Measurements from ENCODE around the gene TXNDC2. TPM values are rescaled to one million over a fixed set of nuclear protein-coding genes. Genes with fewer than 3 reads are reported as not detected.

TXNDC2 gene
- polyA plus RNA-seq, 4 donors, result 0.08 to 0.17 (median 0.10) TPM

DNA sequence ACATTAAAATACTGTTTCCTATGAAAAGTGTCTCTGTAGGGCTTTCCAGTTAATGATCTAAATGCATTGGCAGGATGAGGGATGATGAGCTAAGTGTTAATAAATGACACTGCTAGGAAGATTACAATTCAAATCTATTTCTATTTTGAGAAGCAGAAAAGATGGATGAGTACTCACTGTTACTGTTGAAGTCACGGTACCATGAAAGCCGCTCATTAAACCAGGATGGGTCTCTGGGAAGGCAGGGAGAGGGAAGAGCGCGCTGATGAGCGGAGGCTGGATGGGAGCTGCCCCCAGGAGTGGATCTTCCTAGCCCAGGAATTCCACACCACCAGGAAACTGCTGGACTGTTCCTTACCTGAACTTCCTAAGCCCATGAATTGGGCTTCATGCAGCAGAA is 27.1 kb upstream of the TXNDC2 start:
- DNase-seq (ENCODE audit: low read depth in 4 of 4, low spot score in 2 of 4), result no peak

GRCh38 chr18:9859232-9859631 is 26.5 kb upstream of the TXNDC2 start:
- no peak for DNase-seq (ENCODE audit: low read depth in 4 of 4, low spot score in 2 of 4)

DNA sequence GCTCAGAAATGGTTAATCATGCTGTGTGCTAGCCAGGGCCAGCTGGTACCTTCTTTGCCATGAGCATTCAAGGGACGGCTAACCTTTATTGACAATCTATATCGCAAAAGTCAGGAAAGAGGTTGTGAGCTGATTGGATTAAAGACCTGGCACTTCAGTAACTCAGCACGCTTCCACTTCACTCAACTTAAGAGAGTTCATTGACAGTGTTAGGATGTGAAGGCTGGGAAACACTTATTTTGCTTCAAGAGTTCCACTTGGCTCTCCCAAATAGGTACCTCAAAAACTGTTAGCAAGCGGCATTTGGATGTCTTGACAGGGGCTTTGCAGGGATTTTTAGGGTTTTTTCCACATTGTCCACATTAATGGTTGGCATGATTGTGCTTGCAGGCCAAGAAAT is 25.1 kb upstream of the TXNDC2 start:
- DNase-seq (ENCODE audit: low read depth in 4 of 4, low spot score in 2 of 4), result no peak

DNA sequence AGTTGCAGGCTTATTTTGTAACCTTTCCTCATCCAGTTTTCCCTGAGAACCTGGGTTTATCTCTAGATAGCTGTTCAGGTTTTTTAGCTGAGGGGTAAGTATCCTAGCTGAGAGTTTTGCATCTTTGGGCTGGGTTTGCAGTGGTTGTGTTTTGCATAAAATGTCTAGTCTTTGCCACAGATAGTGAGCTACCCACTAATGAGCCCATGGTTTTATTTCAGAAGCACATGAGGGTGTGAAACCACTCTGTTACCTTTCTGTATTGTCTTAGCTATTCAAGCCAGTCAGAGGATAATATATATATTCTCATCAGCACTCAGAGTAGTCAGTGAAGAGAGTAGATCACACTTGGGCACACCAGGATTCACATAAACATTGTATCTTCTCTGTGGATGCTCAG is 24.6 kb upstream of the TXNDC2 start:
- no peak for DNase-seq (ENCODE audit: low read depth in 4 of 4, low spot score in 2 of 4)

DNA sequence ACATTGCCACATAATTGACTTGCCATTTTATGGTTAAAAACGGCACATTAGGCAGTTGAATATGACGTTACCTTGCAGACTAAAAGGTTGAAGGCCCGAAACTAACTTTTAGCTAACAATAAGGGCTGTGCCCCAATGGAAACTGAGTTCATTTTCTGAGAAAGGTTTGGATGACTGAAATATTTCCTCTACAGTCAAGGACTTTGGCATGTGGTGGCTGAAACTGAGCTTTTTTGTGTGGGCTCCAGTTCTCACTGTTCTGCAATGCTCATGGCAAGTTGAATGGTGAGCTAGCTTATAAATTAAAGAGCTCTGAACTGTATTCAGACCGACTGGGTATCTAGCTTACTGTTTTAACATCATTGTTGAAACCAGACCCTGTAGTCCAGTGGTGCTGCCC is 23.8 kb upstream of the TXNDC2 start:
- no peak for DNase-seq (ENCODE audit: low read depth in 4 of 4, low spot score in 2 of 4)

GRCh38 chr18:9862686-9863085 is 23.1 kb upstream of the TXNDC2 start:
- no peak for DNase-seq (ENCODE audit: low read depth in 4 of 4, low spot score in 2 of 4)

DNA sequence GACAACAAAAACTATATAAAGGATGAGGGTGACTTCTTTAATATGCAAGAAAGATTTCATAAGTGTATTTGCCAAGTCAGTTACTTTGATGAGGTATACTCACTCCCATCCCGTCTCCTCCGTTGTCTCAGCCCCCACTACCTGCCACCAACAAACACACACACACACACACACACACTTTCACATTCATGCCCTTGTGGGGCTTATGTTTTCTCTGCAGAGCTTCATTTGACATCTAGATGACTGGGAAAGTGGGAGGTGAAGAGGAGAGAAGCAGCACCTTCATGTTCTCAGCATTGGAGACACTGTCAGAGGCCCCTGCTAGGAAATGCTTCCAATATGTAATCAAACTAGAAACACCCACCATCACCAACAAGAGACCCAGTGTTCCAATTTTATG is 22.5 kb upstream of the TXNDC2 start:
- DNase-seq (ENCODE audit: low read depth in 4 of 4, low spot score in 2 of 4), result no peak

DNA sequence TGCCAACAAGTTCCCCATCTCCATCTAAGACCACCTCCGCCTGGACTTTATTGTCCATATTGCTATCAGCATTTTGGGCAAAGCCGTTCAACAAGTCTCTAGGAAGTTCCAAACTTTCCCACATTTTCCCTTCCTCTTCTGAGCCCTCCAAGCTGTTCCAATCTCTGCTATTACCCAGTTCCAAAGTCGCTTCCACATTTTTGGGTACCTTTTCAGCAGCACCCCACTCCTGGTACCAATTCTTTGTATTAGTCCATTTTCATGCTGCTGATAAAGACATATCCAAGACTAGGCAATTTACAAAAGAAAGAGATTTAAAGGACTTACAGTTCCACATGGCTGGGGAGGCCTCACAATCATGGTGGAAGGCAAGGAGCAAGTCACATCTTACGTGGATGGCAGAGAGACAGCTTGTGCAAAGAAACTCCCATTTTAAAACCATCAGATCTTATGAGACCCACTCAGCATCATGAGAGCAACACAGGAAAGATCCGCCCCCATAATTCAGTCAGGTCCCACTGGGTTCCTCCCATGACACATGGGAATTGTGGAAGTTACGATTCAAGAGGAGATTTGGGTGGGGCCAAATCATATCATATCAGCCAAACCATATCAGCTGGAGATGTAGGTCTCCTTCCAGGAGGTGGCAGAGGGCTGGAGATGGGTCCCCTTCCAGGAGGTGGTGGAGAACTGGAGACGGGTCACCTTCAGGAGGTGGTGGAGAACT is 19.8 kb upstream of the TXNDC2 start:
- DNase-seq (ENCODE audit: low read depth in 4 of 4, low spot score in 2 of 4), result no peak

GRCh38 chr18:9866627-9867026 is 19.1 kb upstream of the TXNDC2 start:
- DNase-seq (ENCODE audit: low read depth in 4 of 4, low spot score in 2 of 4), result no peak

DNA sequence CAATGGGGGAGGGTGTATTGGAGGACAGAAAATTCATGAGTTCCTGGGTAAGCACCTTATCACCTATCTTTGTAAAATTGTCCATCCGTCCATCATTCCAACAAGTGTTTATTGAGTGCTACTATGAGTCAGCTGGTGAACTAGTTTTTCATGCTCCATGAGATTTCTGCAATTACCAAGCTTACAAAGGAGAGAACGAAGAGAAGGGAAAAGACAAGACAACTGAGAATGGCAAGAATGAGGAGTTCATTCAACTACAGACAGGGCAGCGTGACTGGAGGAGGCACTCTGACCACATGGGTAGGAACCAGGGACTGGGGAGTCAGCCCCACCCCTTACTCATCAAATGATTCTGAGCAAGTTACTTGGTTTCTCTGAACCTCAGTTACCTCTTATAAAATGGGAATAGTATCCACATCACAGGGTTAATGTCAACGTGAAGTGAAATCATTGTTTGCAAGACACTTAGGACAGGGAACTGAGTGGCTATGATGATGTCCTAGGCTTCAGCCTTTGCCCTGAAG is 18.6 kb upstream of the TXNDC2 start:
- DNase-seq (ENCODE audit: low read depth in 4 of 4, low spot score in 2 of 4), result no peak

- DNase-seq (ENCODE audit: low read depth in 4 of 4, low spot score in 2 of 4), result no peak
Observed at GRCh38 chr18:9868857-9869714, 16.7 kb upstream of the TXNDC2 start.

GRCh38 chr18:9869715-9870430 is 15.9 kb upstream of the TXNDC2 start:
- DNase-seq (ENCODE audit: low read depth in 4 of 4, low spot score in 2 of 4), result no peak

GRCh38 chr18:9870431-9871008 is 15.3 kb upstream of the TXNDC2 start:
- no peak for DNase-seq (ENCODE audit: low read depth in 4 of 4, low spot score in 2 of 4)

- no peak for DNase-seq (ENCODE audit: low read depth in 4 of 4, low spot score in 2 of 4)
Observed at GRCh38 chr18:9871244-9871746, 14.5 kb upstream of the TXNDC2 start.

DNA sequence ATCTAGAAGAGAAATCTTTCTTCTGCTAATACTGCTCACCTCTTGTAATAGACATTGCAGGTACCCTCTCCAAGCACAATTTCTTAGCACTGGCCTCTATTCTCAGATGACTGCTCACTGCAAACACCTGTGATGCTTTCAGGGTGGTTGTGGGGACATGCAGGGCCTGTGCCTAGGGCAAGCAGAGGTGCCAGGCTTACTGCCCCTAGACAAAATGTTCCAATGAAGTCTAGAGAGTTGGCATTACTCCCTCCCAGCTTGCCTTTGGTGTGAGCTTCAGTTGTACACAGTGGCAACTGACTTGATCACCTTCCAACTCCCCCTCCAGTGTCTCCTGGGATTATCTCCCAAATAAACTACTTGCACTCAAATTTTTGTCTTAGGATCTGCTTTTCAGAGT is 12.9 kb upstream of the TXNDC2 start:
- no peak for DNase-seq (ENCODE audit: low read depth in 4 of 4, low spot score in 2 of 4)

DNA sequence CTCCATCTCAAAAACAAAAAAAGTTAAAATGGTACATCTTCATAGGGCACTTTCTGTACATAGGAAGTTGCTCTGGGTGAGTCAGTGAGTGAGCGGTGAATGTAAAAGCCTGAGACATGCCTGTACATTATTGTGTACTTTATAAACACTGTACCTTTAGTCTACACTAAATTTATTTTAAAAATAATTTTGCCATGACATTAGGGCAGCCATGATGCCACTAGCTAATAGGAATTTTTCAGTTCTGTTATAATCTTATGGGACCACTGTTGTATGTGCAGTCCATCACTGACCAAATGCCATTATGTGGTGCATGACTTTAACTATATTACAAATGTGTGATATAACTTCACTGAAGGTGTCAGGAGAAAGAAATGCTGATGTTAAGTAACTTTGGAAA is 11.0 kb upstream of the TXNDC2 start:
- no peak for DNase-seq (ENCODE audit: low read depth in 4 of 4, low spot score in 2 of 4)

DNA sequence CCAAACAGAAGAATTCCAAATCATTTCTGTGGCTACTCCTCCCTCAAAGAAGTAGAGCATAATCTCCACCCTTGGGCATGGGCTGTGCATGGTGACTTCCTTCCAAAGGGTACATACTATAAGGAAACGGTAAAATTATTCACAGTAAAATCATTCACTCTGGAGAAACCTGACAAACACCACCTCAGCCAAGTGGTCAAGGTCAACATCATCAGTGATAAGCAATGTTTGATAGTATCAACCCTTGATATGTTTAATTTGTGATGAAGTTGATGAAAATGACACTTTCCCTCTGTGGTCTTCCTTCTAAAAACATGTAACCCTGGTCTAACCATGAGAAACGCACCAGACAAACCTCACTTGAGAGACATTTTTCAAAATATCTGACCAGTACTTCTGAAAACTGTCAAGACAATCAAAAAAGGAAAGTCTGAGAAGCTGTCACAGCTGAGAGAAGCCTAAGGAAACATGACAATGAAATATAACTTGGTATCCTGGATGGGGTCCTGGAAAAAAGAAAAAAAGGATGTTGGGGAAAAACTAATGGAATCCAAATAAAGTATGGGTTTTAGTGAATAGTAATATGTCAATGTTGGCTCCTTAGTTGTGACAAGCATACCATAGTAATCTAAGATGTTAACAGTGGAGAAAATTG is 9.4 kb upstream of the TXNDC2 start:
- no peak for DNase-seq (ENCODE audit: low read depth in 4 of 4, low spot score in 2 of 4)

- no peak for DNase-seq (ENCODE audit: low read depth in 4 of 4, low spot score in 2 of 4)
Observed at GRCh38 chr18:9876867-9877654, 8.7 kb upstream of the TXNDC2 start.

GRCh38 chr18:9877655-9878014 is 8.1 kb upstream of the TXNDC2 start:
- DNase-seq (ENCODE audit: low read depth in 4 of 4, low spot score in 2 of 4), result no peak
